ENCODE results near the gene CD58. TPM values are rescaled to one million over a fixed set of nuclear protein-coding genes. Genes with fewer than 3 reads are reported as not detected.

CD58 gene
- total RNA-seq, 1 donor: 13.8 TPM

- DNase-seq (ENCODE audit: low read depth): no peak
- H3K4me3 ChIP-seq (ENCODE audit: low read depth, low read length): no peak overlapping the region
- TF ChIP-seq CTCF (IDR thresholded peaks at IDR 0.05; ENCODE audit: insufficient read depth, low read depth, low read length): no peak
These were observed 103.8 kb downstream of the CD58 start for GRCh38 chr1:116466810-116467557.

- TF ChIP-seq CTCF (IDR thresholded peaks at IDR 0.05; ENCODE audit: insufficient read depth, low read depth, low read length): no peak
- DNase-seq (ENCODE audit: low read depth): peak; percentile 1
- H3K4me3 ChIP-seq (ENCODE audit: low read depth, low read length): no peak overlapping the region
These were observed 104.8 kb downstream of the CD58 start for GRCh38 chr1:116465845-116466685.

- DNase-seq (ENCODE audit: low read depth): no peak
- no peak overlapping the region for H3K4me3 ChIP-seq (ENCODE audit: low read depth, low read length)
- no peak for TF ChIP-seq CTCF (IDR thresholded peaks at IDR 0.05; ENCODE audit: insufficient read depth, low read depth, low read length)
These were observed 105.4 kb downstream of the CD58 start for GRCh38 chr1:116465477-116465844.

Small RNA genes within 50 kb of the gene (small RNA-seq; reads per million reads assigned to genes)
- gene MIR548AC: not detected

Other genes starting within 250 kb of the CD58 start
- gene ATP1A1, start 197.8 kb downstream of the CD58 start, total RNA-seq: 87.0 and 107 TPM in 2 replicates
- 3.5 and 13.8 TPM in 2 replicates for gene IGSF3, start 96.7 kb upstream of the CD58 start, total RNA-seq
- not detected in 2 replicates for gene CD2, start 183.4 kb upstream of the CD58 start, total RNA-seq